Hypothalamus (tissue), 51 donors: ENCODE measurements around the gene MYO1E.
"Not testable (repeated sequence)": the region's sequence is repeated elsewhere in the genome, so short reads cannot be mapped to it uniquely, and the experiment has no call there.

Source experiments
- DNase-seq, 51 donors: peaks; one replicate each; lab custom pipeline; 2025; lab: John Stamatoyannopoulos, UW

MYO1E gene

GRCh38 chr15:59353994-59354416 lies 18.7 kb downstream of the MYO1E start:
- no peak for DNase-seq

- no peak for DNase-seq
Measured at GRCh38 chr15:59352683-59353082, 20.0 kb downstream of the MYO1E start.

DNA sequence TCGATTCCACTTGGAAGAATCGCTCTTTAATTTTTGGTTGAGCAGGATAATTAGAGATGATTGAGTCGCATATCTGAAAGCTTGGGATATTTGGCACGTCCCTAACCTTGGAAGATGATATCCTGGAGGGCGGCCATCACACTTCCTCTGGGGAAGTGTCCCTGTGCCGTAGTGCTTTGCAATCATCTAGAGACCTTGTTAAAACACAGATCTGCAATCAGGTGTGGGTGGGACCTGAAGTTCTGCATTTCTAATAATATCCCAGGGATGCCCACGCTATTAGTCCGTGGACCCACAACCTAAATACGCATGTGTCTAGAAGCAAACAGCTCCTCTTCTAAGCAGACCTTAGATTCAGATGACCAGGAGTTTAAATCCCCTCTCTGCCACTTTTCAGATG lies 20.5 kb downstream of the MYO1E start:
- no peak for DNase-seq

- no peak for DNase-seq
Measured at GRCh38 chr15:59350421-59350732, 22.3 kb downstream of the MYO1E start.

DNA sequence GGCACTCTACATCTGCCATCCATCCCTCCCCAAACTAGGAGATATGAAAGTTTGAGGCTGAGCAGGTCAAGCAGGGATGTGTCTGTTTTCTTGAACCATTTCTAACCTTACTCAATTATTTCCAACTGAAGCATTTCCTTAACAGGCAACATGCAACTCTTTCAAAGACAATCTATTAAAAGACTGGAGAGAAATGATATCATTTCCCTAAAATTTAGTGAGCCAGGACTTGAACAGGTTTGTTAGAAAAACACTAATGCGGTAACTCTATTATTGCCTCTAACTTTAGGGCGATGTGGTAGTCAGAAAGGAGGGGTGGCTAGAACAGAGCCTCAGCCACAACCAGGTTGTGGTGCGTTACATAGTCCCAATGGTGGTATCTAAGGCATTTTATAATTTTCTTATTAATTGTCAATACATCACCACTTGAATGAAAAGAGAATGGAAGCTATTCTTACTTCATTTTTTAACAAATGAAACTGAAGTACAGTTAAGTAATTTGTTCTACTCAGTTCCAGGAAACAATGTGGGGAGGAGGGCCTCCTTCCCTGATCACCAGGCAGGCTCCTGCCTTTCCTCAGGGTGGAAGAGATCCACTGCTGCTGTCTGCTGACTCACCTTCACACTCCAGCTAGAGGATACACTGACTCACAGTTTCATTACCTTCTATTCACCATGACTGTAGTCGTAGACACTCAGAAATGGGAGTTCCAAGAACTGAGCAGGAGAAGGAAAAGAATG lies 22.8 kb downstream of the MYO1E start:
- DNase-seq = peak in 2 of 51 donors; percentile 16 to 25

GRCh38 chr15:59347915-59348314 lies 24.8 kb downstream of the MYO1E start:
- DNase-seq = no peak

DNA sequence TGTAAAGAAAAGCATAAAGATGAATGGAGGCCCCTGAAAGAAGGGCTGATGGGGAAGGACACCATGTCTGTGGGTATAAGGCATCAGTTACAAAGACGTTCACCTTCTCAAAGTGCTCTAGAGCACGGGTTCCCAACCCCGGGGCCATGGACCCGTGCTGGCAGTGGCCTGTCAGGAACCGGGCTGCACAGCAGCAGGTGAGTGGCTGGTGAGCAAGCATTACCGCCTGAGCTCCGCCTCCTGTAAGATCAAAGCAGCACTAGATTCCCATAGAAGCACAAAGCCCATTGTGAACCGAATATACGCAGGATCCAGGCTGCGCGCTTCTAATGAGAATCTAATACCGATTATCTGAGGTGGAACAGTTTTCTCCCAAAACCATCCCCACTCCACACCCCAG lies 25.7 kb downstream of the MYO1E start:
- DNase-seq = no peak

- no peak for DNase-seq
Measured at GRCh38 chr15:59345326-59345725, 27.3 kb downstream of the MYO1E start.

DNA sequence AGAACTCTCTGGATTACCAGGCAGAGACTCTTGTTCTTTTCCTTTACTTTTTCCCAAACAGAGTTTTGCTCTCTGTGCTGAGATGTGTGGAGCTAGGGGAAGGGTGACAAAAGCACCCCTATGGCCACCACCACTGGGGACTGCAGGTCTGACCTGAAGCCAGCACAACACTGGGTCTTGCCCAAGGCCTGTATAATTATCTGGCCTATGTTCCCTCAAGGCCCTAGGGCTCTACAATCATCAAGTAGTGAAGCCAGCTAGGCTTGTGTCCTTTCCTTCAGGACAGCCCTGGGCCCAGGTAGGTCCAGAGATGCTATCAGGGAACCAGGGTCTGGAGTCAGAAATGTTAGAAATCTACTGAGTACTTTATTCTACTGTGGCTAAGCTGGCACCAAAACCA lies 28.4 kb downstream of the MYO1E start:
- no peak for DNase-seq

DNA sequence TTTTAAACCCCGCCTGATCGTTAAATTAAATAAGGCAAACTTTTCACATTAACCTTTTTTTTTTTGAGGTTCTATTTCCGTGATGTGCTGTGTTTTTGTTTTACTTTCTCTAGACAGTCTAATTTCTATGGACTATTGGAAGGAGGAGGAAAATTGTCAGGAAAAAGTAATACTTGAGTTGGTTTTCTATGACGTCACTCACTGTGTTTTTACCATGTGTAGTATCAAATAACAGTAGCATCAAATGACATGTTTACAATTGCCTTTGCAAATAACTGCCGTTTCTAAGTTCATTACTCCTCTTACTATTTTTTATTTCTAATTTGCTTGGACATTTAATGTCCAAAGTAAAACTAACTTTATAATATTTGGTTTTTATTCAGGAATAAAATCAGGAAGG lies 32.3 kb downstream of the MYO1E start:
- no peak for DNase-seq

GRCh38 chr15:59339252-59339672 lies 33.4 kb downstream of the MYO1E start:
- no peak for DNase-seq

GRCh38 chr15:59338414-59338813 lies 34.3 kb downstream of the MYO1E start:
- DNase-seq = no peak

- DNase-seq = not testable (repeated sequence)
Measured at GRCh38 chr15:59336725-59337124, 35.9 kb downstream of the MYO1E start.

GRCh38 chr15:59335207-59335786 lies 37.4 kb downstream of the MYO1E start:
- DNase-seq = no peak

DNA sequence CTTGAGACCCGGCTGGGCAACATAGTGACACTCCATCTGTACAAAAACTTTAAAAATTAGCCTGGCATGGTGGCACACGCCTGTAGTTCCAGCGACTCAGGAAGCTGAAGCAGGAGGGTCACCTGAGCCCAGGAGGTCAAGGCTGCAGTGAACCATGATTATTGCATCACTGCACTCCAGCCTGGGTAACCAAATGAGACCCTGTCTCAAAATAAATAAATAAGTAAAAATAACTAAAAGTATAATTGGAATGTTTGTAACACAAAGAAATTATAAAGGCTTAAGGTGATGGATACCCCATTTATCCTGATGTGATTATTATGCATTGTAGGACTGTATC lies 38.6 kb downstream of the MYO1E start:
- no peak for DNase-seq

- DNase-seq = no peak
Measured at GRCh38 chr15:59333401-59334075, 39.1 kb downstream of the MYO1E start.

DNA sequence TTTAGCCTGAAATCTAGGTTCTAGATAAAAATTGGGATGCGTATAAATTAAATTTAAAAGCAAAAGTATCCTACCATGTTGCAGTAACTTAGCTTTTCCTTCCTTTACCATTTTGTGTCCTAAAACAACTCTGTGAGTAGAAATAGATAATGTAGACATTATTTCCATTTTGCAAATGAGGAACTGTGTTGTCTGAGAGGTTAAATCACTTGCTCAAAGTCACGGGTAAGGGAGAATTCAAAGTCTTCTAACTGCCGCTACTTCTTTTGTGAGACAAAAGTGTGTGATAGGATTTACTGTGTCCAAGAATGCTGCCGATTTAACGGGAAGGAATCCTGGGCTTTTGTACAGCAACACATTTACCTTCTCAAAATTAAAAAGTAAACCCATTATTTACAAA lies 40.7 kb downstream of the MYO1E start:
- DNase-seq = no peak

DNA sequence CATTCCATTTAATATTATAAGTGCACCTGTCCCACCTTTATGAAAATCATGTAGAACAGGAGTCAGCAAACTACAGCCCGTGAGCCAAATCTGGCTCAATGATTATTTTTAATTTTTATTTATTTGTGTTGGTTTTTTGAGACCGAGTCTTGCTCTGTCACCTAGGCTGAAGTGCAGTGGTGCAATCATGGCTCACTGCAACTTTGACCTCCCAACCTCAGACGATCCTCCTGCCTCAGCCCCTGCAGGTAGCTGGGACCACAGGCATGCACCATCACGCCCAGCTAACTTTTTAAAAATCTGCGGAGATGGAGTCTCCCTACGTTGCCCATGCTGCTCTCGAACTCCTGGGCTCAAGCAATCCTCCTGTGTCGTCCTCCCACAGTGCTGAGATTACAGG lies 42.0 kb downstream of the MYO1E start:
- DNase-seq = no peak

GRCh38 chr15:59329570-59330350 lies 42.9 kb downstream of the MYO1E start:
- DNase-seq = no peak

- no peak for DNase-seq
Measured at GRCh38 chr15:59329091-59329490, 43.6 kb downstream of the MYO1E start.

DNA sequence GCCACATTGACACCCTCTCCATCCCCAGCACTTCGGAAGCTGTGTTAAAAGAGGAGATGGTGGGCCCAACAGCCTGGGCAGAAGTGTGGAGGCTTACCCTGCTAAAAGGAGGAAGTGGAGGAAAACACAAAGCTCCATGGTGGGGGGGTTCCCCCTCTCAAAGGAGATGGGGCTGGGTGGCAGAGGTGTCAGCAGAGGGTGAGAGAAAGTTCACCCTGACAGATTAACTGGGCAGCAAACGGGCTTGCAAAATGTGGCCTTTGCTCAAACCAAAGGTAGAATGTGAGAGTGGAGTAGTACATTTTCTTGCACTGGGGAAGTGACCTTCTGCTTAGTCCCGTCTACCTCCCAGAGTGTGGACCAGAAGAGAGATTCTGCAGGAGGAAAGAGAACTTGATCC lies 44.7 kb downstream of the MYO1E start:
- DNase-seq = no peak

- DNase-seq = no peak
Measured at GRCh38 chr15:59326856-59327255, 45.8 kb downstream of the MYO1E start.
